HUES48 (cell line): ENCODE measurements around the gene B3GALT5.

Experiments used
- H3K27ac ChIP-seq: one replicate; pipeline ENCODE4 v1.7.0; 2013; ENCODE audit warnings: low read depth, low read length, inconsistent platforms
- H3K27me3 ChIP-seq: 2 replicates; pipeline ENCODE4 v1.6.1; 2013; ENCODE audit warnings: mild to moderate bottlenecking, low read length; ENCODE audit not compliant: control insufficient read depth, insufficient read depth
- H3K36me3 ChIP-seq: 2 replicates; pipeline ENCODE4 v1.6.1; 2013; ENCODE audit warnings: low read length; ENCODE audit not compliant: control insufficient read depth, insufficient read depth
- H3K4me1 ChIP-seq: 2 replicates; pipeline ENCODE4 v1.6.1; 2013; ENCODE audit warnings: mild to moderate bottlenecking, low read length; ENCODE audit not compliant: control insufficient read depth, insufficient read depth
- H3K4me3 ChIP-seq: 2 replicates; pipeline ENCODE4 v1.5.1; 2013; ENCODE audit warnings: mild to moderate bottlenecking, low read depth, low read length
- H3K9ac ChIP-seq: 2 replicates; pipeline ENCODE4 v1.6.1; 2013; ENCODE audit warnings: mild to moderate bottlenecking, low read depth, low read length, moderate library complexity
- H3K9me3 ChIP-seq: 2 replicates; pipeline ENCODE4 v1.6.1; 2013; ENCODE audit warnings: low read length; ENCODE audit not compliant: control insufficient read depth, insufficient read depth

B3GALT5 gene

GRCh38 chr21:39612233-39613040, at the start of gene B3GALT5:
TSS of gene B3GALT5 (plus strand) at chr21:39612940. CDS start at chr21:39660560, 47,620 bp downstream.
- Histone ChIP-seq H3K9me3 (no peaks in the 10 kb centered on the region), H3K36me3 (peaks cover 19% of the 10 kb centered on the region), H3K4me1 (peaks cover 42% of the 10 kb centered on the region), H3K27me3 (0 out of 2 replicates have a peak, but pooled peaks cover 3% of the 10 kb centered on the region), H3K4me3 (peak within 1 kb of the TSS; percentile 88), H3K27ac (peak within 1 kb of the TSS; percentile 79), H3K9ac (peak within 1 kb of the TSS; percentile 27; the same call in 1 of the 2 replicates)

- Histone ChIP-seq H3K9ac (no peak overlapping the region), H3K27me3 (no peaks in the 10 kb centered on the region), H3K4me3 (no peak overlapping the region), H3K27ac (no peak overlapping the region), H3K36me3 (no peaks in the 10 kb centered on the region), H3K4me1 (peaks cover 6% of the 10 kb centered on the region), H3K9me3 (no peaks in the 10 kb centered on the region)
Measured at GRCh38 chr21:39564200-39564599, 48.5 kb upstream of the B3GALT5 start.

GRCh38 chr21:39567180-39567972, 45.4 kb upstream of the B3GALT5 start:
- Histone ChIP-seq H3K4me3 (no peak overlapping the region), H3K9ac (no peak overlapping the region), H3K9me3 (no peaks in the 10 kb centered on the region), H3K36me3 (no peaks in the 10 kb centered on the region), H3K27me3 (no peaks in the 10 kb centered on the region), H3K4me1 (peaks cover 6% of the 10 kb centered on the region), H3K27ac (no peak overlapping the region)

- no peaks in the 10 kb centered on the region for H3K9me3 ChIP-seq
- H3K4me1 ChIP-seq, result peaks cover 6% of the 10 kb centered on the region
- no peak overlapping the region for H3K4me3 ChIP-seq
- no peaks in the 10 kb centered on the region for H3K27me3 ChIP-seq
- no peak overlapping the region for H3K9ac ChIP-seq
- no peaks in the 10 kb centered on the region for H3K36me3 ChIP-seq
- H3K27ac ChIP-seq, result no peak overlapping the region
Measured at GRCh38 chr21:39568361-39568760, 44.4 kb upstream of the B3GALT5 start.

- no peak overlapping the region for H3K9ac ChIP-seq
- H3K4me1 ChIP-seq, result peaks cover 13% of the 10 kb centered on the region
- H3K4me3 ChIP-seq, result no peak overlapping the region
- peak overlapping the region; percentile 51 for H3K27ac ChIP-seq
- H3K9me3 ChIP-seq, result 0 out of 2 replicates have a peak, but pooled peaks cover 3% of the 10 kb centered on the region
- no peaks in the 10 kb centered on the region for H3K27me3 ChIP-seq
- no peaks in the 10 kb centered on the region for H3K36me3 ChIP-seq
Measured at GRCh38 chr21:39575775-39576174, 37.0 kb upstream of the B3GALT5 start.

- Histone ChIP-seq H3K27me3 (no peaks in the 10 kb centered on the region), H3K4me3 (no peak overlapping the region), H3K36me3 (no peaks in the 10 kb centered on the region), H3K27ac (peak overlapping the region; percentile 51), H3K9me3 (0 out of 2 replicates have a peak, but pooled peaks cover 3% of the 10 kb centered on the region), H3K4me1 (peaks cover 13% of the 10 kb centered on the region), H3K9ac (no peak overlapping the region)
Measured at GRCh38 chr21:39576518-39577128, 36.1 kb upstream of the B3GALT5 start.

GRCh38 chr21:39579734-39580332, 32.9 kb upstream of the B3GALT5 start:
- Histone ChIP-seq H3K4me1 (peaks cover 13% of the 10 kb centered on the region), H3K36me3 (no peaks in the 10 kb centered on the region), H3K27me3 (no peaks in the 10 kb centered on the region), H3K27ac (no peak overlapping the region), H3K9me3 (0 out of 2 replicates have a peak, but pooled peaks cover 3% of the 10 kb centered on the region), H3K9ac (no peak overlapping the region), H3K4me3 (no peak overlapping the region)

GRCh38 chr21:39580744-39581143, 32.0 kb upstream of the B3GALT5 start:
- Histone ChIP-seq H3K36me3 (no peaks in the 10 kb centered on the region), H3K4me3 (no peak overlapping the region), H3K9ac (no peak overlapping the region; the same call in 1 of the 2 replicates), H3K27me3 (no peaks in the 10 kb centered on the region), H3K4me1 (peaks cover 13% of the 10 kb centered on the region), H3K9me3 (0 out of 2 replicates have a peak, but pooled peaks cover 3% of the 10 kb centered on the region), H3K27ac (no peak overlapping the region)

- Histone ChIP-seq H3K9ac (no peak overlapping the region), H3K9me3 (0 out of 2 replicates have a peak, but pooled peaks cover 3% of the 10 kb centered on the region)
Measured at GRCh38 chr21:39581414-39581813, 31.3 kb upstream of the B3GALT5 start.

GRCh38 chr21:39582749-39583148, 30.0 kb upstream of the B3GALT5 start:
- H3K4me1 ChIP-seq, result 0 out of 2 replicates have a peak, but pooled peaks cover 2% of the 10 kb centered on the region
- H3K27me3 ChIP-seq, result no peaks in the 10 kb centered on the region
- no peak overlapping the region for H3K4me3 ChIP-seq
- H3K9ac ChIP-seq, result no peak overlapping the region
- H3K36me3 ChIP-seq, result no peaks in the 10 kb centered on the region
- H3K27ac ChIP-seq, result no peak overlapping the region
- H3K9me3 ChIP-seq, result peaks cover 7% of the 10 kb centered on the region; the same call in 1 of the 2 replicates

More at GRCh38 chr21:39581414-39581813, 31.3 kb upstream of the B3GALT5 start:
- no peak overlapping the region for H3K4me3 ChIP-seq
- peaks cover 9% of the 10 kb centered on the region for H3K4me1 ChIP-seq
- H3K27ac ChIP-seq, result no peak overlapping the region
- H3K27me3 ChIP-seq, result no peaks in the 10 kb centered on the region
- no peaks in the 10 kb centered on the region for H3K36me3 ChIP-seq
